Measurements from ENCODE around the gene ENTPD8.
A peak's percentile ranks its signal among the peaks of the same experiment; 100 is the strongest.

Gene ENTPD8

GRCh38 chr9:137474271-137474670, 33.1 kb upstream of the ENTPD8 start:
- Histone ChIP-seq H3K18ac (ENCODE audit: low read depth in 1 of 2, low read length in 2 of 2) (no peak overlapping the region), H2BK15ac (ENCODE audit: low read depth, poor library complexity, severe bottlenecking) (no peak overlapping the region), H2BK120ac (ENCODE audit: low read depth, low read length) (no peak overlapping the region), H2BK5ac (ENCODE audit: low read depth, low read length, poor library complexity, severe bottlenecking) (no peak overlapping the region), H4K91ac (ENCODE audit: low read length) (no peak overlapping the region), H4K8ac (ENCODE audit: low read length) (no peak overlapping the region), H3K4me2 (ENCODE audit: low read length, poor library complexity, severe bottlenecking) (no peak overlapping the region), H3K36me3 (ENCODE audit: control insufficient read depth in 1 of 2, insufficient read depth in 2 of 2, low read depth in 1 of 2, low read length in 2 of 2) (no peaks in the 10 kb centered on the region), H3K27ac (ENCODE audit: low read length, poor library complexity, severe bottlenecking) (no peak overlapping the region), H2AK5ac (ENCODE audit: low read length, severe bottlenecking) (no peak overlapping the region), H3K14ac (ENCODE audit: low read length in 2 of 2) (no peak overlapping the region), H3K27me3 (ENCODE audit: control insufficient read depth in 1 of 2, insufficient read depth in 1 of 2, low read length in 2 of 2) (peaks cover 0 to under 1% of the 10 kb centered on the region in 2 experiments), H3K4me1 (ENCODE audit: control insufficient read depth, insufficient read depth, low read depth, low read length) (peaks cover 8% of the 10 kb centered on the region), H3K4ac (ENCODE audit: low read depth in 1 of 2, low read length in 2 of 2) (no peak overlapping the region), H3K9ac (ENCODE audit: low read length) (no peak overlapping the region), H2BK12ac (ENCODE audit: low read length in 2 of 2) (no peak overlapping the region), H3K79me1 (replicated peaks; ENCODE audit: low read length, poor library complexity, severe bottlenecking) (no peaks in the 10 kb centered on the region), H3K9me3 (ENCODE audit: control insufficient read depth, low read length) (peaks cover 11% of the 10 kb centered on the region), H3K4me3 (ENCODE audit: insufficient read depth in 1 of 2, low read depth in 1 of 2, low read length in 2 of 2) (no peak overlapping the region), H2AFZ (ENCODE audit: low read depth, low read length) (no peak overlapping the region), H3K23ac (ENCODE audit: low read length in 2 of 2) (no peak overlapping the region)
- 96% methylated on average over 18 of the region's 18 CpGs for WGBS
- DNase-seq, result no peak

GRCh38 chr9:137470785-137471184, 29.6 kb upstream of the ENTPD8 start:
- Histone ChIP-seq H2BK120ac (ENCODE audit: low read depth, low read length) (no peak overlapping the region), H4K8ac (ENCODE audit: low read length) (no peak overlapping the region)

GRCh38 chr9:137467896-137468295, 26.7 kb upstream of the ENTPD8 start:
- Histone ChIP-seq H3K14ac (ENCODE audit: low read length in 2 of 2) (no peak overlapping the region), H2BK15ac (ENCODE audit: low read depth, poor library complexity, severe bottlenecking) (no peak overlapping the region), H3K36me3 (ENCODE audit: control insufficient read depth in 1 of 2, insufficient read depth in 2 of 2, low read depth in 1 of 2, low read length in 2 of 2) (peaks cover 0 to under 1% of the 10 kb centered on the region in 2 experiments), H2BK120ac (ENCODE audit: low read depth, low read length) (no peak overlapping the region), H2AFZ (ENCODE audit: low read depth, low read length) (no peak overlapping the region), H3K23ac (ENCODE audit: low read length in 2 of 2) (no peak overlapping the region), H2BK5ac (ENCODE audit: low read depth, low read length, poor library complexity, severe bottlenecking) (no peak overlapping the region), H3K9ac (ENCODE audit: low read length) (no peak overlapping the region), H3K18ac (ENCODE audit: low read depth in 1 of 2, low read length in 2 of 2) (no peak overlapping the region), H3K4me2 (ENCODE audit: low read length, poor library complexity, severe bottlenecking) (no peak overlapping the region), H3K4me1 (ENCODE audit: control insufficient read depth, insufficient read depth, low read depth, low read length) (no peaks in the 10 kb centered on the region), H3K27ac (ENCODE audit: low read length, poor library complexity, severe bottlenecking) (no peak overlapping the region), H3K4me3 (ENCODE audit: insufficient read depth in 1 of 2, low read depth in 1 of 2, low read length in 2 of 2) (no peak overlapping the region), H4K8ac (ENCODE audit: low read length) (no peak overlapping the region), H2BK12ac (ENCODE audit: low read length in 2 of 2) (no peak overlapping the region), H3K27me3 (ENCODE audit: control insufficient read depth in 1 of 2, insufficient read depth in 1 of 2, low read length in 2 of 2) (peaks cover 0 to 2% of the 10 kb centered on the region in 2 experiments), H2AK5ac (ENCODE audit: low read length, severe bottlenecking) (no peak overlapping the region), H3K9me3 (ENCODE audit: control insufficient read depth, low read length) (no peaks in the 10 kb centered on the region), H3K79me1 (replicated peaks; ENCODE audit: low read length, poor library complexity, severe bottlenecking) (no peaks in the 10 kb centered on the region), H4K91ac (ENCODE audit: low read length) (no peak overlapping the region), H3K4ac (ENCODE audit: low read depth in 1 of 2, low read length in 2 of 2) (no peak overlapping the region)
- WGBS, result 93% methylated on average over 7 of the region's 7 CpGs
- no peak for DNase-seq

More at GRCh38 chr9:137470785-137471184, 29.6 kb upstream of the ENTPD8 start:
- H3K4me1 ChIP-seq (ENCODE audit: control insufficient read depth, insufficient read depth, low read depth, low read length), result no peaks in the 10 kb centered on the region
- no peaks in the 10 kb centered on the region for H3K79me1 ChIP-seq (replicated peaks; ENCODE audit: low read length, poor library complexity, severe bottlenecking)
- no peak overlapping the region for H3K4me3 ChIP-seq (ENCODE audit: insufficient read depth in 1 of 2, low read depth in 1 of 2, low read length in 2 of 2)
- H3K9me3 ChIP-seq (ENCODE audit: control insufficient read depth, low read length), result peaks cover 2% of the 10 kb centered on the region
- no peak overlapping the region for H2AFZ ChIP-seq (ENCODE audit: low read depth, low read length)
- H3K4ac ChIP-seq (ENCODE audit: low read depth in 1 of 2, low read length in 2 of 2), result no peak overlapping the region
- H3K23ac ChIP-seq (ENCODE audit: low read length in 2 of 2), result no peak overlapping the region
- no peak overlapping the region for H3K14ac ChIP-seq (ENCODE audit: low read length in 2 of 2)
- no peak overlapping the region for H2BK15ac ChIP-seq (ENCODE audit: low read depth, poor library complexity, severe bottlenecking)
- H3K36me3 ChIP-seq (ENCODE audit: control insufficient read depth in 1 of 2, insufficient read depth in 2 of 2, low read depth in 1 of 2, low read length in 2 of 2), result no peaks in the 10 kb centered on the region
- no peak for DNase-seq
- H2BK12ac ChIP-seq (ENCODE audit: low read length in 2 of 2), result no peak overlapping the region
- H4K91ac ChIP-seq (ENCODE audit: low read length), result peak overlapping the region; percentile 80
- H2BK5ac ChIP-seq (ENCODE audit: low read depth, low read length, poor library complexity, severe bottlenecking), result no peak overlapping the region
- no peak overlapping the region for H2AK5ac ChIP-seq (ENCODE audit: low read length, severe bottlenecking)
- H3K27ac ChIP-seq (ENCODE audit: low read length, poor library complexity, severe bottlenecking), result no peak overlapping the region
- H3K9ac ChIP-seq (ENCODE audit: low read length), result no peak overlapping the region
- no peaks in the 10 kb centered on the region for H3K27me3 ChIP-seq (ENCODE audit: control insufficient read depth in 1 of 2, insufficient read depth in 1 of 2, low read length in 2 of 2)
- no peak overlapping the region for H3K18ac ChIP-seq (ENCODE audit: low read depth in 1 of 2, low read length in 2 of 2)
- 99% methylated on average over 5 of the region's 7 CpGs for WGBS
- H3K4me2 ChIP-seq (ENCODE audit: low read length, poor library complexity, severe bottlenecking), result no peak overlapping the region

GRCh38 chr9:137467161-137467581, 26.0 kb upstream of the ENTPD8 start:
- Histone ChIP-seq H3K4ac (ENCODE audit: low read depth in 1 of 2, low read length in 2 of 2) (no peak overlapping the region), H3K4me3 (ENCODE audit: insufficient read depth in 1 of 2, low read depth in 1 of 2, low read length in 2 of 2) (no peak overlapping the region), H4K8ac (ENCODE audit: low read length) (no peak overlapping the region), H3K18ac (ENCODE audit: low read depth in 1 of 2, low read length in 2 of 2) (no peak overlapping the region), H3K27ac (ENCODE audit: low read length, poor library complexity, severe bottlenecking) (no peak overlapping the region), H3K9ac (ENCODE audit: low read length) (no peak overlapping the region), H3K79me1 (replicated peaks; ENCODE audit: low read length, poor library complexity, severe bottlenecking) (no peaks in the 10 kb centered on the region), H3K23ac (ENCODE audit: low read length in 2 of 2) (no peak overlapping the region), H2BK120ac (ENCODE audit: low read depth, low read length) (no peak overlapping the region), H2BK12ac (ENCODE audit: low read length in 2 of 2) (no peak overlapping the region), H3K36me3 (ENCODE audit: control insufficient read depth in 1 of 2, insufficient read depth in 2 of 2, low read depth in 1 of 2, low read length in 2 of 2) (peaks cover 0 to 6% of the 10 kb centered on the region in 2 experiments), H3K4me2 (ENCODE audit: low read length, poor library complexity, severe bottlenecking) (no peak overlapping the region), H2BK5ac (ENCODE audit: low read depth, low read length, poor library complexity, severe bottlenecking) (no peak overlapping the region), H3K14ac (ENCODE audit: low read length in 2 of 2) (no peak overlapping the region), H4K91ac (ENCODE audit: low read length) (no peak overlapping the region), H3K4me1 (ENCODE audit: control insufficient read depth, insufficient read depth, low read depth, low read length) (no peaks in the 10 kb centered on the region), H2AK5ac (ENCODE audit: low read length, severe bottlenecking) (no peak overlapping the region), H3K27me3 (ENCODE audit: control insufficient read depth in 1 of 2, insufficient read depth in 1 of 2, low read length in 2 of 2) (peaks cover 0 to 2% of the 10 kb centered on the region in 2 experiments), H3K9me3 (ENCODE audit: control insufficient read depth, low read length) (no peaks in the 10 kb centered on the region), H2AFZ (ENCODE audit: low read depth, low read length) (no peak overlapping the region), H2BK15ac (ENCODE audit: low read depth, poor library complexity, severe bottlenecking) (no peak overlapping the region)
- 91% methylated on average over 16 of the region's 16 CpGs for WGBS
- DNase-seq, result no peak

All from mesenchymal stem cell (in vitro differentiated cells and primary cell).